Stomach (tissue), 4 donors: ENCODE results near the gene TRANK1.

Experiments
- POLR2A ChIP-seq, 4 donors: fragments of 450-650 bp; IDR thresholded peaks; one replicate each; pipeline ENCODE4 v1.6.1; 2016; ENCODE audit warnings: antibody characterized with exemption in 4 of 4, control low read depth in 2 of 4, mild to moderate bottlenecking in 1 of 4, moderate library complexity in 1 of 4
- POLR2AphosphoS5 ChIP-seq, 3 donors: sonication (generic); formaldehyde crosslinking; IDR thresholded peaks; one replicate each; pipeline ENCODE4 v1.6.1; 2016; ENCODE audit warnings: antibody characterized with exemption in 3 of 3
- TF ChIP-seq, protein P1 (sequence below), 7 experiments: fragments of 450-650 bp in 4 of 7; fragments of 200-600 bp in 3 of 7; sonication (generic) in 3 of 7; IDR thresholded peaks; one replicate each; pipeline ENCODE4 v1.5.1; 2016 to 2019; ENCODE audit warnings: antibody characterized with exemption in 7 of 7, control low read depth in 2 of 7, mild to moderate bottlenecking in 1 of 7

GRCh38 chr3:36871379-36872126 is 73.3 kb downstream of the TRANK1 start:
- TF ChIP-seq, protein P1, sequence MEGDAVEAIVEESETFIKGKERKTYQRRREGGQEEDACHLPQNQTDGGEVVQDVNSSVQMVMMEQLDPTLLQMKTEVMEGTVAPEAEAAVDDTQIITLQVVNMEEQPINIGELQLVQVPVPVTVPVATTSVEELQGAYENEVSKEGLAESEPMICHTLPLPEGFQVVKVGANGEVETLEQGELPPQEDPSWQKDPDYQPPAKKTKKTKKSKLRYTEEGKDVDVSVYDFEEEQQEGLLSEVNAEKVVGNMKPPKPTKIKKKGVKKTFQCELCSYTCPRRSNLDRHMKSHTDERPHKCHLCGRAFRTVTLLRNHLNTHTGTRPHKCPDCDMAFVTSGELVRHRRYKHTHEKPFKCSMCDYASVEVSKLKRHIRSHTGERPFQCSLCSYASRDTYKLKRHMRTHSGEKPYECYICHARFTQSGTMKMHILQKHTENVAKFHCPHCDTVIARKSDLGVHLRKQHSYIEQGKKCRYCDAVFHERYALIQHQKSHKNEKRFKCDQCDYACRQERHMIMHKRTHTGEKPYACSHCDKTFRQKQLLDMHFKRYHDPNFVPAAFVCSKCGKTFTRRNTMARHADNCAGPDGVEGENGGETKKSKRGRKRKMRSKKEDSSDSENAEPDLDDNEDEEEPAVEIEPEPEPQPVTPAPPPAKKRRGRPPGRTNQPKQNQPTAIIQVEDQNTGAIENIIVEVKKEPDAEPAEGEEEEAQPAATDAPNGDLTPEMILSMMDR (IDR thresholded peaks at IDR 0.05), result no peak
- TF ChIP-seq POLR2A (IDR thresholded peaks at IDR 0.05), result no peak
- no peak for TF ChIP-seq POLR2AphosphoS5 (IDR thresholded peaks at IDR 0.05)
